Endothelial cell (in vitro differentiated cells): Measurements from ENCODE around the gene ANKRD10. TPM values are rescaled to one million over a fixed set of nuclear protein-coding genes. Genes with fewer than 3 reads are reported as not detected.
"Not testable (repeated sequence)": the region's sequence is repeated elsewhere in the genome, so short reads cannot be mapped to it uniquely, and the experiment has no call there.

Source experiments
- DNase-seq: peaks from one replicate; pipeline ENCODE4 v3.0.0; 2021; ENCODE audit warnings: low spot score
- H3K27ac Mint-ChIP-seq: one replicate; pipeline ENCODE4 v1.8.0; 2021; ENCODE audit warnings: mixed read lengths, inconsistent platforms; ENCODE audit not compliant: unreplicated experiment
- H3K27me3 Mint-ChIP-seq: one replicate; pipeline ENCODE4 v1.8.0; 2021; ENCODE audit warnings: mild to moderate bottlenecking, moderate library complexity, mixed read lengths, inconsistent platforms; ENCODE audit not compliant: unreplicated experiment
- H3K36me3 Mint-ChIP-seq: one replicate; pipeline ENCODE4 v1.8.0; 2021; ENCODE audit warnings: mild to moderate bottlenecking, low read depth, mixed read lengths, inconsistent platforms; ENCODE audit not compliant: unreplicated experiment
- H3K4me1 Mint-ChIP-seq: one replicate; pipeline ENCODE4 v1.8.0; 2021; ENCODE audit warnings: mild to moderate bottlenecking, mixed read lengths, inconsistent platforms; ENCODE audit not compliant: unreplicated experiment
- H3K4me3 Mint-ChIP-seq: one replicate; pipeline ENCODE4 v1.8.0; 2021; ENCODE audit warnings: mild to moderate bottlenecking, mixed read lengths, inconsistent platforms; ENCODE audit not compliant: unreplicated experiment
- H3K9me3 Mint-ChIP-seq: one replicate; pipeline ENCODE4 v1.8.0; 2021; ENCODE audit warnings: mixed read lengths, inconsistent platforms; ENCODE audit not compliant: unreplicated experiment
- total RNA-seq: library from RNA; stranded (reverse); fragmentation: NEBNext Ultra II Directional; extraction: Animal tissue kit (Norgen Biotek cat#: 25700); gene quantifications from one replicate; pipeline ENCODE4 v1.2.1, GENCODE V29; 2021; ENCODE audit not compliant: unreplicated experiment
- TF ChIP-seq, protein P1 (sequence below): fragments of 200-600 bp; sonication (generic); IDR thresholded peaks from one replicate; pipeline ENCODE4 v1.5.0; 2021; ENCODE audit warnings: antibody characterized with exemption; ENCODE audit not compliant: unreplicated experiment

ANKRD10 gene
- total RNA-seq, 1 donor from 2014 or later, result 160 TPM

DNA sequence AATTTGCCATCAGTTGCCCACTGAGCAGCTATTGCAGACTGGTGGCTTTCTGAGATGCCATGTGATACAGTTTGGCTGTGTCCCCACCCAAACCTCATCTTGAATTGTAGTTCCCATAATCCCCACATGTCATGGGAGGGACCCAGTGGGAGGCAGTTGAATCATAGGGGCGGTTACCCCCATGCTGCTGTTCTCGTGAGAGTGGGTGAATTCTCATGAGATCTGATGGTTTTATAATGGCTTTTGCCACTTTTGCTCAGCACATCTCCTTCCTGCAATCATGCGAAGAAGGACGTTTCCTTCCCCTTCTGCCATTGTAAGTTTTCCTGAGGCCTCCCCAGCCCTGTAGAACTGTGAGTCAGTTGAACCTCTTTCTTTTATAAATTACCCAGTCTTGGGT, 34.8 kb upstream of the ANKRD10 start:
- H3K4me1 Mint-ChIP-seq, result peaks cover 12% of the 10 kb centered on the region
- H3K4me3 Mint-ChIP-seq, result no peak overlapping the region
- H3K9me3 Mint-ChIP-seq, result no peaks in the 10 kb centered on the region
- TF ChIP-seq, protein P1, sequence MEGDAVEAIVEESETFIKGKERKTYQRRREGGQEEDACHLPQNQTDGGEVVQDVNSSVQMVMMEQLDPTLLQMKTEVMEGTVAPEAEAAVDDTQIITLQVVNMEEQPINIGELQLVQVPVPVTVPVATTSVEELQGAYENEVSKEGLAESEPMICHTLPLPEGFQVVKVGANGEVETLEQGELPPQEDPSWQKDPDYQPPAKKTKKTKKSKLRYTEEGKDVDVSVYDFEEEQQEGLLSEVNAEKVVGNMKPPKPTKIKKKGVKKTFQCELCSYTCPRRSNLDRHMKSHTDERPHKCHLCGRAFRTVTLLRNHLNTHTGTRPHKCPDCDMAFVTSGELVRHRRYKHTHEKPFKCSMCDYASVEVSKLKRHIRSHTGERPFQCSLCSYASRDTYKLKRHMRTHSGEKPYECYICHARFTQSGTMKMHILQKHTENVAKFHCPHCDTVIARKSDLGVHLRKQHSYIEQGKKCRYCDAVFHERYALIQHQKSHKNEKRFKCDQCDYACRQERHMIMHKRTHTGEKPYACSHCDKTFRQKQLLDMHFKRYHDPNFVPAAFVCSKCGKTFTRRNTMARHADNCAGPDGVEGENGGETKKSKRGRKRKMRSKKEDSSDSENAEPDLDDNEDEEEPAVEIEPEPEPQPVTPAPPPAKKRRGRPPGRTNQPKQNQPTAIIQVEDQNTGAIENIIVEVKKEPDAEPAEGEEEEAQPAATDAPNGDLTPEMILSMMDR, result no peak
- H3K36me3 Mint-ChIP-seq, result peaks cover 3% of the 10 kb centered on the region
- no peak for DNase-seq
- H3K27ac Mint-ChIP-seq, result no peak overlapping the region
- peaks cover 10% of the 10 kb centered on the region for H3K27me3 Mint-ChIP-seq

DNA sequence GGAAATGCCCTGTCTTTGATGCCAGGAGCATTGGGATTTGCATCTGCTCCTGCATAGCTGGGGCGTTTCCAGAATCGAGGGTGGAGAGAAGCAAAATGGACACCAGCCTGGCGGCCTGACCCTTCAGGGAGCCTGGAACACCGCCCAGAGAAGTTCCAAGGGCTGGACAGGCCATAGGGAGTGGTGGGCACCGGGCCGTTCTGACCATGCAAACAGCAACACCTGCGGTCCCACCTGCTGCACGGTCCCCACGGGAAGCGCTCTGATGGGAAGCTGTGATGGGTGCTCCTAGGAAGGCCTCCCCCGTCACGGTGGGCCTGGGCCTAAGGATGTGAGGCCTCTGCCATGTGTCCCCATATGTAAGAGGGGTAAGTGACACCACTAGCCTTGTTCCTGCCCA, 34.2 kb upstream of the ANKRD10 start:
- Mint-ChIP-seq H3K9me3 (no peaks in the 10 kb centered on the region), H3K27me3 (peaks cover 10% of the 10 kb centered on the region), H3K4me3 (no peak overlapping the region), H3K27ac (no peak overlapping the region), H3K36me3 (peaks cover 3% of the 10 kb centered on the region), H3K4me1 (peaks cover 17% of the 10 kb centered on the region)
- DNase-seq, result no peak
- TF ChIP-seq, protein P1, result no peak

DNA sequence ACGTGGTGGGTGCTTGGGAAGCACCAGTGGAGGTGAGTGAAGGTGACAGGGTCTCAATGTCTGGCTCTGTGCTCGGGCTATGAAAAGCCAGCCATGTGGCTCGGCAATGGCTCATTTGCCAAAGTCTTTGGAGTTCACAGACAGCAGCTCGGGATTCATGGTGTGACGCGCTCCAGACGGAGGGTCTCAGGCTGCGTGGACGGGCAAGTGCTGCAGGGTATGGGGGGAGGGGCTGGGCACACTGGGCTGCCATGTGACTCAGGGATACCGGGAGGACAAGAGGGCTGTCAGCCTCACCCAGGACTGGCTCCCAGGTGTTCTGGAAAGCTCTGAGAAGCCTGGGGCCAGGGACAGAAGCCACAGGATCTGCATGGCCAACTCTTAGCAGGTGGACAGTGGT, 32.5 kb upstream of the ANKRD10 start:
- H3K9me3 Mint-ChIP-seq, H3K4me3 Mint-ChIP-seq, H3K27ac Mint-ChIP-seq, H3K36me3 Mint-ChIP-seq, H3K27me3 Mint-ChIP-seq, DNase-seq: not testable (repeated sequence)
- H3K4me1 Mint-ChIP-seq, result peaks cover 21% of the 10 kb centered on the region

DNA sequence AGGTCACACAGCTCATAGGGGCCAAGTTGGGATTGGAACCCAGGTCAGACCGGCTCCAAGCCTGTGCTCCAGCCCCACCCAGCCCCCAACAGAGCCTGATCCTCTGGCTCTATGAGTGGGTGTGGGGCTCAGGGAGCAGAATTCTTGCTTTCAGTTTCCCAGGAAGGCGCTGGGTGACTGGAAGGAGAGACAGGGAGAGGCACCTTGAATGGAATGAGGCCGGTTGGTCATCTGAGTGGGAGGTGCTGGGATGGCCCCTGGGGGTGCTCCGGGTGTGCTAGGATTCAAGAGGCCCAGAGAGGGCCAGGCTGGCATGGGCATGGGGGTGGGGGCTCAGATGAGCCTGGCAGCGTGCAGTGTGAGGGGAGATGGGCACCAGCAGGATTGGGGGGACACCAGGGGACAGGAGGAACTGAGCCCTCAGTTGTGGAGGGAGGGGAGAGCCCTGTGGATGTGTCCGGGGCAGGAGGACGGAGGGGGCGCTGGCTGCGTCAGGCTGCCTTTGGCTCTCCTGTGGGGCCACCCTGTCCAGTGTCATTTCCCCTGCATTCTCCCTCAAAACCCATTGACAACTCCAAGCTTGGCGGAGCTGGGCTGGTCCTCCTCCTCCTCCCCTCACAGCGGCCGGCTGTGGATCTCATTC, 31.2 kb upstream of the ANKRD10 start:
- H3K4me3 Mint-ChIP-seq, result no peak overlapping the region
- peaks cover 3% of the 10 kb centered on the region for H3K36me3 Mint-ChIP-seq
- H3K27ac Mint-ChIP-seq, result no peak overlapping the region
- H3K27me3 Mint-ChIP-seq, result peaks cover 10% of the 10 kb centered on the region
- H3K9me3 Mint-ChIP-seq, result no peaks in the 10 kb centered on the region
- TF ChIP-seq, protein P1, result no peak
- H3K4me1 Mint-ChIP-seq, result peaks cover 21% of the 10 kb centered on the region
- DNase-seq, result no peak

DNA sequence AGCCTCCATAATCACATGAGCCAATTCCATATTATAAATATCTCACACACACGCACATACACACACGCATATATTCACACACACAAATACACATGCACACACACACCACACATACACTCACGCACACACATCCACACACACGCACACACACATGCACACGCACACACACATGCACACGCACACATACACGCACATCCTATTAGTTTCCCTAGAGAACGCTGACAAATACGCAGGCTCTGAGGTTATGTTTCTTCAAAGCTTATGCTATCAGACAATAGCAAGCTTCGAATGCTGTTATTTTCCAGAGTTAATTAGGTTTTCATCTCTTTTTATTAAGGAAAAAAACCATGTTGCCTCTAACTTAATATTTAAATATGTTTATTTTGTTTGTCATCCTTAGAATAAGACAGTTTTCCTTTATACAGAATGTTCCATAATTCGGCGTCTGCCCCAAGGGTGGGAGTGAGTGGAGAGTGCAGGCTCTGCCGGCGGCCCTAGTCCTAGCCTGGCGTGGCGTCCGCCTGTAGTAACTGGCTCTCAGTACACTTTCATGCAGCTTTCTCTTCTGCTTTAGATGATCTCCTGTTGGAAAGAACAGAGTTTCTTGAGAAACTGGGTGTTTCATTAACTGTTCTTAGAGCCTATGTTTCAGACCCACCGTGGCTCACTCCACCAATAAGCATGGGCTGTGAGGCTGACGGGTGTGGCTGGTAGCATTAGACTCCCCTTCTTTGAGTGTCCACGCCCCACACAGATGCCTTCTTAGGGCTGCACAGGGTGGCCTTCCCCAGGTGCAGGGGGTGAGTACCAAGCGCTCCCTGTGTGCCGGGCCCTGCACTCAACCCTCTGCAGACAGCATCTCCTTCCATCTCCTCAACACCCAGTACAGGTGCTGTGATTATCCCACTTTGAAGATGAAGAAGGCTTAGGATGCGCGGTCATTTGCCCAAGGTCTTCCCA, 30.4 kb upstream of the ANKRD10 start:
- peaks cover 19% of the 10 kb centered on the region for H3K4me1 Mint-ChIP-seq
- H3K27ac Mint-ChIP-seq, result no peak overlapping the region
- H3K4me3 Mint-ChIP-seq, result no peak overlapping the region
- H3K27me3 Mint-ChIP-seq, result peaks cover 7% of the 10 kb centered on the region
- no peaks in the 10 kb centered on the region for H3K36me3 Mint-ChIP-seq
- TF ChIP-seq, protein P1, result no peak
- no peaks in the 10 kb centered on the region for H3K9me3 Mint-ChIP-seq
- DNase-seq, result no peak
